ENCODE measurements around the gene ATE1.

GRCh38 chr10:121819049-121819448 lies 108.8 kb downstream of the ATE1 start:
- TF ChIP-seq CTCF (IDR thresholded peaks at IDR 0.05) (no peak), EZH2 (IDR thresholded peaks at IDR 0.05; ENCODE audit: borderline replicate concordance, insufficient read depth, low read depth, low read length, poor library complexity, severe bottlenecking) (no peak)

Data from B cell (primary cell).